SJCRH30 (cell line): ENCODE results near the gene MBD3L5. TPM values are rescaled to one million over a fixed set of nuclear protein-coding genes. Genes with fewer than 3 reads are reported as not detected.

Experiments used
- DNase-seq, 2 experiments: peaks; one replicate each; pipeline ENCODE4 v3.0.0-alpha.2; 2015 to 2020
- H3K27ac ChIP-seq: fragments of 250-450 bp; sonication (Bioruptor Pico); 2 replicates; pipeline ENCODE4 v1.5.1; 2020; ENCODE audit warnings: mild to moderate bottlenecking, moderate library complexity
- H3K27me3 ChIP-seq: fragments of 250-450 bp; sonication (Bioruptor Pico); 2 replicates; pipeline ENCODE4 v1.5.1; 2020; ENCODE audit warnings: mild to moderate bottlenecking, moderate library complexity
- H3K36me3 ChIP-seq: fragments of 250-450 bp; sonication (Bioruptor Pico); 2 replicates; pipeline ENCODE4 v1.5.1; 2020; ENCODE audit warnings: mild to moderate bottlenecking, moderate library complexity
- H3K4me1 ChIP-seq: fragments of 250-450 bp; sonication (Bioruptor Pico); 2 replicates; pipeline ENCODE4 v1.5.1; 2020; ENCODE audit warnings: mild to moderate bottlenecking, moderate library complexity
- H3K4me3 ChIP-seq: fragments of 250-450 bp; sonication (Bioruptor Pico); 2 replicates; pipeline ENCODE4 v1.5.1; 2020; ENCODE audit warnings: mild to moderate bottlenecking, moderate library complexity
- H3K9me3 ChIP-seq: fragments of 250-450 bp; sonication (Bioruptor Pico); replicated peaks from 2 replicates; pipeline ENCODE4 v1.5.1; 2020; ENCODE audit warnings: mild to moderate bottlenecking, moderate library complexity
- total RNA-seq: library from RNA; depleted of rRNA; stranded (reverse); fragments of >200 nt; shearing (Covaris generic); gene quantifications from 2 replicates; pipeline ENCODE4 v1.2.3, GENCODE V29; 2014; rRNA removed

MBD3L5 gene
- total RNA-seq, 1 experiment from 2014 or later: not detected

GRCh38 chr19:7067716-7068115 is 37.3 kb downstream of the MBD3L5 start:
- DNase-seq: no peak
- H3K27me3 ChIP-seq: no peaks in the 10 kb centered on the region
- peaks cover 15% of the 10 kb centered on the region for H3K36me3 ChIP-seq
- H3K4me3 ChIP-seq: no peak overlapping the region
- no peaks in the 10 kb centered on the region; the same call in 1 of the 2 replicates for H3K4me1 ChIP-seq
- H3K27ac ChIP-seq: no peak overlapping the region
- H3K9me3 ChIP-seq: no peaks in the 10 kb centered on the region

DNA sequence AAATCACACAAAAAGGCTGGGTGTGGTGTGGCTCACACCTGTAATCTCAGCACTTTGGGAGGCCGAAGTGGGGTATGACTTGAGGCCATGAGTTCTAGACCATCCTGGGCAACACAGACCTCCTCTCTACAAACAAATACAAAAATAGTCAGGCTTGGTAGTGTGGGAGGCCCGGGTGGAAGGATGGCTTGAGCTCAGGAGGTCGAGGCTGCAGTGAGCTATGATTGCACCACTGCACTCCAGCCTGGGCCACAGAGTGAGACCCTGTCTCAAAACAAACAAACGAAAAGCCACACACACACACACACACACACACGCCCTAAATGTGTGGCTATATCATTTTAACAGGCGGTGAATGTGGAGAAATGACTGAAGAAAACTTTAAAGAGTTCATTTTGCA is 38.2 kb downstream of the MBD3L5 start:
- peak overlapping the region; percentile 99 for H3K4me3 ChIP-seq
- H3K27me3 ChIP-seq: no peaks in the 10 kb centered on the region
- peaks cover 23% of the 10 kb centered on the region for H3K36me3 ChIP-seq
- H3K9me3 ChIP-seq: no peaks in the 10 kb centered on the region
- H3K4me1 ChIP-seq: no peaks in the 10 kb centered on the region; the same call in 1 of the 2 replicates
- DNase-seq: no peak
- H3K27ac ChIP-seq: no peak overlapping the region

DNA sequence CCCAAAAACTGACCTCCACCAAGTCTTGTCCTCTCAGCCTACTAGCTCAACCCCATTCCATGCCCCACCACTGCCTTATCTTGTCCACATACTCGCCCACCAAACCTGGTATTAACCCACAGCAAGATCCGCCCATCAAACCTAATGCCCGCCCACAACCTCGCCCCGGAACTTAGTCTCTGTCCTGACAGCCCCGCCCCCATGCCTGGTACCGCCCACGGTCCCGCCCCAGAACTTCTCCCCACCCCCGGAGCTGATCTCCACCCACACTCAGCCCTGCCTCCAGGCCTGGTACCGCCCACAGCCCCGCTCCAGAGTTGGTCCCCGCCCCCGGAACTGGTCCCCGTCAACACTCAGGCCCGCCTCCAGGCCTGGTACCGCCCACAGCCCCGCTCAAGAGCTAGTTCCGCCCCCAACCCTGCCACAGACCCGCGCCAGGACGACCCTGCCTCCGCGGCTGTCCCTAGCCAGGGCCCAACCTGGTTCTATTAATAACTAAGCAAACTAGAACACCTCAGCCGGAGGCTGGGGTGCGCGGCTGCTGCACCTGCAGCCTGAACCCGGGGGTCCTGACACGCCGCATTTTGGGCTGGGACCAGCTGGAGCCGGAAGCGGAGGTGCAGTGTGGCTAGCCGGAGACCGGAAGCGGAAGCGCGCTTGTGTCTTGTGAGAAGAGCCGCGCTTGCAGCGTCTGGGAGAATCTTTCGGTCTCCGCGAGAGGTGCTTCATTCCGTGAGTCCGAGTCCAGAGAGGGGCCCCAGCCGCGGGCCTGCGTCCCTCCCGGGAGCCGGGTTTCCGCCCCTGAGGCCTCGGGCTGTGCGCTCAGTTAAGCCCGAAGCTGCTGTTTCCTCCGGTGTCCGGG is 38.9 kb downstream of the MBD3L5 start, which contains the start of gene ZNF557:
TSS of gene ZNF557 (plus strand) at position 662 of the 862 bp plus-strand sequence. CDS start 5,372 bp downstream, outside the sequence.
- no peaks in the 10 kb centered on the region for H3K27me3 ChIP-seq
- H3K4me3 ChIP-seq: peak within 1 kb of the TSS; percentile 99
- peak within 1 kb of the TSS; percentile 73 for H3K27ac ChIP-seq
- no peaks in the 10 kb centered on the region; the same call in 1 of the 2 replicates for H3K4me1 ChIP-seq
- peak; percentile 97 to 98 for DNase-seq
- H3K36me3 ChIP-seq: peaks cover 28% of the 10 kb centered on the region
- H3K9me3 ChIP-seq: no peaks in the 10 kb centered on the region

- Histone ChIP-seq H3K4me1 (no peaks in the 10 kb centered on the region; the same call in 1 of the 2 replicates), H3K36me3 (peaks cover 30% of the 10 kb centered on the region), H3K27ac (peak overlapping the region; percentile 73), H3K27me3 (no peaks in the 10 kb centered on the region), H3K9me3 (no peaks in the 10 kb centered on the region), H3K4me3 (peak overlapping the region; percentile 99)
- peak in 1 of 2 experiments; percentile 12 for DNase-seq
Measured at GRCh38 chr19:7069904-7070226, 39.5 kb downstream of the MBD3L5 start.

- H3K27me3 ChIP-seq: no peaks in the 10 kb centered on the region
- H3K4me1 ChIP-seq: no peaks in the 10 kb centered on the region; the same call in 1 of the 2 replicates
- no peak for DNase-seq
- peaks cover under 1% of the 10 kb centered on the region; the same call in 1 of the 2 replicates for H3K9me3 ChIP-seq
- H3K4me3 ChIP-seq: no peak overlapping the region
- H3K36me3 ChIP-seq: peaks cover 55% of the 10 kb centered on the region
- no peak overlapping the region for H3K27ac ChIP-seq
Measured at GRCh38 chr19:7072541-7072940, 42.2 kb downstream of the MBD3L5 start.

DNA sequence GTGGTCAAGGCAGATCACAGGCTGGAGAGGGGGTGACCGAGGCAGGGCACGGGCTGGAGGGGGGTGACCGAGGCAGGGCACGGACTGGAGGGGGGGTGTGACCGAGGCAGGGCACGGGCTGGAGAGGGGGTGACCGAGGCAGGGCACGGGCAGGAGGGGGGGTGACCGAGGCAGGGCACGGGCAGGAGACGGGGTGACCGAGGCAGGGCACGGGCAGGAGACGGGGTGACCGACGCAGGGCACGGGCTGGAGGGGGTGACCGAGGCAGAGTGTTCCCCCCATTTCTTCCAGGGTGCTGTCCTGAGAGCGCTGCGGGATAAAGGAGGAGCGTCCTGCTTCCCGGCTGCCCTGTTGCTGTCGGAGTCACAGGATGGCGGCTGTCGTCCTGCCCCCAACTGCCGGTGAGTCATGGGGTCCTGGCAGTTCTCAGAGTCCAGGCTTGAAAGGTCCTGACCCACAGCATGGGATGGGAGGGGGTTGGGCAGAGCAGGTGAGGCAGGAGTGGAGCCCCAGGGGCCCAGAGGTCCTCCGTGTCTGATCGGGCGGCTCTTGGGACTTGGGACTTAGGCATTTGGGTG is 44.4 kb downstream of the MBD3L5 start:
- DNase-seq: no peak
- H3K27me3 ChIP-seq: no peaks in the 10 kb centered on the region
- H3K4me3 ChIP-seq: no peak overlapping the region
- H3K27ac ChIP-seq: no peak overlapping the region
- peaks cover 75% of the 10 kb centered on the region for H3K36me3 ChIP-seq
- no peaks in the 10 kb centered on the region; the same call in 1 of the 2 replicates for H3K4me1 ChIP-seq
- peaks cover 12% of the 10 kb centered on the region for H3K9me3 ChIP-seq

DNA sequence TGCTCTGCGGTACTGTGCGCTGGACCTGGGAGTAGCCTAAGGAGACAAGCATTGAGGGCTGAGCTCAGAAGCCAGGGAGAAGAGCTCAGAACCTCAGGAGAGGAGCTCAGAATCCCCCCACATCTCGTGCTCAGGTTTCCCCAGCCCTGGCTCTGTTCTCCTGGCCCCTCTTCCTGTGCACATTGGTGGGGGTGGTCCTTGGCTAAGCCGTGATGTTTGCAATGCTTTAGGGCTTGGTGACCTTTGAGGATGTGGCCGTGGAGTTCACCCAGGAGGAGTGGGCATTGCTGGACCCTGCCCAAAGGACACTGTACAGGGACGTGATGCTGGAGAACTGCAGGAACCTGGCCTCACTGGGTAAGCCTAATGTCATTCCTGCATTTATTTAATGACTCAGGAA is 45.8 kb downstream of the MBD3L5 start:
- Histone ChIP-seq H3K4me3 (no peak overlapping the region), H3K27ac (no peak overlapping the region), H3K27me3 (no peaks in the 10 kb centered on the region), H3K9me3 (peaks cover 18% of the 10 kb centered on the region), H3K36me3 (peaks cover 85% of the 10 kb centered on the region), H3K4me1 (no peaks in the 10 kb centered on the region)
- no peak for DNase-seq

DNA sequence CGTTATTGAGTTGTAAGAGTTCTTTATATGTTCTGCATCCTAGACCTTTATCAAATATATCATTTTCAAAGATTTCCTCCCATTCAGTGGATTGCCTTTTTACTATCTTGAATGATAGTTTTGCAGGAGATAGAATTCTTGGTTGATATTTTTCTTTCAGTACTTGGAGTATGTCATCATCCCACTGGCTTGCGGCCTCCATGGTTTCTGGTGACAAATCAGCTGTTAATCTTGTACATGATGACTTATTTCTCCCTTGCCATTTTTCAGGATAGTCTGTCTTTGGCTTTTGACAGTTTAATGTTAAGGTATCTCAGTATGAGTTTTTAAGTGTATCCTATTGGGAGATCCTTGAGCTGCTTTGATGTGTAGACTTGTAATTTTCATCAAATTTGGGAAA is 47.6 kb downstream of the MBD3L5 start:
- peaks cover 89% of the 10 kb centered on the region for H3K36me3 ChIP-seq
- no peak for DNase-seq
- no peaks in the 10 kb centered on the region for H3K27me3 ChIP-seq
- H3K4me3 ChIP-seq: no peak overlapping the region
- H3K27ac ChIP-seq: no peak overlapping the region
- H3K4me1 ChIP-seq: no peaks in the 10 kb centered on the region
- H3K9me3 ChIP-seq: peaks cover 33% of the 10 kb centered on the region

Other genes starting within 250 kb of the MBD3L5 start
- not detected in 2 replicates for gene ADGRE1, start 143.0 kb upstream of the MBD3L5 start, total RNA-seq
- gene MBD3L2B, start 9.1 kb upstream of the MBD3L5 start, total RNA-seq: not detected in 2 replicates
- gene MBD3L4, start 9.6 kb downstream of the MBD3L5 start, total RNA-seq: not detected in 2 replicates
- gene MBD3L2, start 18.7 kb downstream of the MBD3L5 start, total RNA-seq: not detected in 2 replicates
- not detected in 2 replicates for gene MBD3L3, start 28.1 kb downstream of the MBD3L5 start, total RNA-seq
- gene ZNF557, start 39.1 kb downstream of the MBD3L5 start, total RNA-seq: 12.5 and 13.4 TPM in 2 replicates